ENCODE measurements around the gene GPR141.

The GPR141 gene

DNA sequence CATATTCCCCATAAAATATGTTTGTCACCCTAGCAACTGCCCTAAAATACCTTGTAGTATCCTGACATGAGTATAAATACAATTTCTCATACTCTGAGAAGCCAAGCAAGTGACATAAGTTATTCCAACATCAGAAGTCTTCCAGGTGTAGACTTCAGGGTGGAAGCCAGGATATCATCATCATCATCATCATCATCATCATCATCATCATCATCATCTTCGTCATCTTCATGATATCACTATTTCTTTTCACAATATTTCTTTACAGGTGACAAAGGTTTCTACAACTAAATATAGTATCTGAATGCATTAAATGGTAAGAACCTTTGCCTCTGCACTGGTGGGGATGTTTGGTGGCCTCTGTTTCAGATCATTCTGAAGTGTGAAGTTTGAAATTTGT lies 10.0 kb upstream of the GPR141 start:
- TF ChIP-seq CREB1 (IDR thresholded peaks at IDR 0.05; ENCODE audit: low read depth) (no peak), EP300 (IDR thresholded peaks at IDR 0.05; ENCODE audit: borderline replicate concordance) (no peak), EGR1 (IDR thresholded peaks at IDR 0.05) (no peak), FOXM1 (IDR thresholded peaks at IDR 0.05; ENCODE audit: borderline replicate concordance, low read depth) (no peak), YY1 (IDR thresholded peaks at IDR 0.05; ENCODE audit: low read depth) (no peak), CEBPB (IDR thresholded peaks at IDR 0.05) (no peak), TEAD4 (IDR thresholded peaks at IDR 0.05) (no peak), TAF1 (IDR thresholded peaks at IDR 0.05; ENCODE audit: low read depth) (no peak), TCF12 (IDR thresholded peaks at IDR 0.05; ENCODE audit: low read depth) (no peak), MAX (IDR thresholded peaks at IDR 0.05) (no peak), ZBTB7A (IDR thresholded peaks at IDR 0.05; ENCODE audit: low read depth) (no peak), RAD21 (IDR thresholded peaks at IDR 0.05; ENCODE audit: low read depth) (no peak)
- TF ChIP-seq, protein P1, sequence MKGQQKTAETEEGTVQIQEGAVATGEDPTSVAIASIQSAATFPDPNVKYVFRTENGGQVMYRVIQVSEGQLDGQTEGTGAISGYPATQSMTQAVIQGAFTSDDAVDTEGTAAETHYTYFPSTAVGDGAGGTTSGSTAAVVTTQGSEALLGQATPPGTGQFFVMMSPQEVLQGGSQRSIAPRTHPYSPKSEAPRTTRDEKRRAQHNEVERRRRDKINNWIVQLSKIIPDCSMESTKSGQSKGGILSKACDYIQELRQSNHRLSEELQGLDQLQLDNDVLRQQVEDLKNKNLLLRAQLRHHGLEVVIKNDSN (IDR thresholded peaks at IDR 0.05), result no peak

DNA sequence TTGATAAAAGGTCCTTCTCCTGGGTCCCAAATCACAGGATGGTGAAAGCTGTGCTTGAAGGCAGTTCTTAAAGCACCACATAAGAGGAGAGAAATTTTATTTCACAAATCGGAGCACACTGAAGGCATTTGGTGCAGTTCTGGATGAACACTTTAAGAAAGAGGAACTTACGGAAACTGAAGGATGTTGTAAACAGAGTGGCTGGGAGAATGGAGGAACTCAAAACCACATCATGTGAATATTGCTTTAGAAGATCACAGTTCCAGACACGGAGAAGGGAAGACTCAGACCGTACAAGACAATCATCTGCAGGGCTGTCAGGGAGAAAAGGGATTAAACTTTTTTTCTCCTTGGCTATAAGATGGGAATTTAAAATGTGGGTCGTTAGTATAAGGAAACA lies 9.0 kb upstream of the GPR141 start:
- no peak for TF ChIP-seq FOXM1 (IDR thresholded peaks at IDR 0.05; ENCODE audit: borderline replicate concordance, low read depth)

- TF ChIP-seq YY1 (IDR thresholded peaks at IDR 0.05; ENCODE audit: low read depth), result no peak
- no peak for TF ChIP-seq CREB1 (IDR thresholded peaks at IDR 0.05; ENCODE audit: low read depth)
- TF ChIP-seq MAX (IDR thresholded peaks at IDR 0.05), result no peak
- TF ChIP-seq TCF12 (IDR thresholded peaks at IDR 0.05; ENCODE audit: low read depth), result no peak
- TF ChIP-seq EP300 (IDR thresholded peaks at IDR 0.05; ENCODE audit: borderline replicate concordance), result no peak
- TF ChIP-seq, protein P1 (IDR thresholded peaks at IDR 0.05), result no peak
- TF ChIP-seq RAD21 (IDR thresholded peaks at IDR 0.05; ENCODE audit: low read depth), result no peak
- no peak for TF ChIP-seq TEAD4 (IDR thresholded peaks at IDR 0.05)
- no peak for TF ChIP-seq EGR1 (IDR thresholded peaks at IDR 0.05)
- no peak for TF ChIP-seq TAF1 (IDR thresholded peaks at IDR 0.05; ENCODE audit: low read depth)
- TF ChIP-seq CEBPB (IDR thresholded peaks at IDR 0.05), result no peak
- TF ChIP-seq REST (IDR thresholded peaks at IDR 0.05; ENCODE audit: low read depth), result no peak
- no peak for TF ChIP-seq ZBTB7A (IDR thresholded peaks at IDR 0.05; ENCODE audit: low read depth)
- TF ChIP-seq FOXM1 (IDR thresholded peaks at IDR 0.05; ENCODE audit: borderline replicate concordance, low read depth), result no peak
- no peak for TF ChIP-seq NFIC (IDR thresholded peaks at IDR 0.05)
These were observed 7.8 kb upstream of the GPR141 start for GRCh38 chr7:37675749-37676148.

DNA sequence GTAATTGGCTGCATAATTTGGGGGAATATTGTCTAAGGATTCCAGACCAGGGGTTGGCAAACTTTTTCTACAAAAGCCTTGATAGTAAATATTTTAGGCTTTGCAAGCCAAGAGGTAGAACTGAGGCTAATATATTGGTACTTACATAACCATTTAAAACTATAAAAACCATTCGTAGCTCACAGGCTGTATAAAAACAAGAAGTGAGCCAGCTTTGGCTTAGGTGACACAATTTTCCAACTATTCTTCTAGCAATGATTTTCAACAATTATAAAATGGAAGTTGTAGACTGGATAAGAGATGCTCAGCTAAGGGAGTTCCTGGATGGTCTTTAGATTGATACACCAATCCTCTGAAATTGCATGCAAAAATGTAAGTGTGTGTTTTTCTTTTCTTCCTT lies 1.4 kb downstream of the GPR141 start:
- TF ChIP-seq REST (IDR thresholded peaks at IDR 0.05; ENCODE audit: low read depth) (no peak), MAX (IDR thresholded peaks at IDR 0.05) (no peak), TCF12 (IDR thresholded peaks at IDR 0.05; ENCODE audit: low read depth) (no peak), TEAD4 (IDR thresholded peaks at IDR 0.05) (no peak), CEBPB (IDR thresholded peaks at IDR 0.05) (no peak), ZBTB7A (IDR thresholded peaks at IDR 0.05; ENCODE audit: low read depth) (no peak), FOXM1 (IDR thresholded peaks at IDR 0.05; ENCODE audit: borderline replicate concordance, low read depth) (no peak), TAF1 (IDR thresholded peaks at IDR 0.05; ENCODE audit: low read depth) (no peak), YY1 (IDR thresholded peaks at IDR 0.05; ENCODE audit: low read depth) (no peak), EGR1 (IDR thresholded peaks at IDR 0.05) (no peak), NFIC (IDR thresholded peaks at IDR 0.05) (no peak)
- TF ChIP-seq, protein P1 (IDR thresholded peaks at IDR 0.05), result no peak

GRCh38 chr7:37686556-37687345 lies 3.2 kb downstream of the GPR141 start:
- no peak for TF ChIP-seq CREB1 (IDR thresholded peaks at IDR 0.05; ENCODE audit: low read depth)
- TF ChIP-seq EGR1 (IDR thresholded peaks at IDR 0.05), result no peak
- no peak for TF ChIP-seq YY1 (IDR thresholded peaks at IDR 0.05; ENCODE audit: low read depth)
- TF ChIP-seq TAF1 (IDR thresholded peaks at IDR 0.05; ENCODE audit: low read depth), result no peak
- no peak for TF ChIP-seq FOXM1 (IDR thresholded peaks at IDR 0.05; ENCODE audit: borderline replicate concordance, low read depth)
- no peak for TF ChIP-seq MAX (IDR thresholded peaks at IDR 0.05)
- no peak for TF ChIP-seq CEBPB (IDR thresholded peaks at IDR 0.05)
- TF ChIP-seq, protein P1 (IDR thresholded peaks at IDR 0.05), result no peak
- no peak for TF ChIP-seq TCF12 (IDR thresholded peaks at IDR 0.05; ENCODE audit: low read depth)
